WTC11 (cell line): ENCODE data around the gene DCHS2. TPM values are rescaled to one million over a fixed set of nuclear protein-coding genes. Genes with fewer than 3 reads are reported as not detected.

ENCODE experiments used
- ATAC-seq: fragments of 200-7000 bp; cut with Tn5 transposase; 2 replicates; pipeline ENCODE4 v1.10.0; 2021; ENCODE audit warnings: mild to moderate bottlenecking, moderate library complexity
- CTCF ChIA-PET: fragments of 300-600 bp; sonication (Branson Sonifier 250); formaldehyde crosslinking; loops from one replicate; lab custom pipeline; 2021; ENCODE audit warnings: antibody characterized with exemption; lab: Charles Lee
- POLR2A ChIA-PET: fragments of 350-600 bp; sonication (Branson Sonifier 250); formaldehyde crosslinking; loops from one replicate; lab custom pipeline; 2021; ENCODE audit warnings: antibody characterized with exemption; lab: Charles Lee
- DNase-seq: peaks from one replicate; pipeline ENCODE4 v3.0.0; 2021; ENCODE audit warnings: low spot score
- H3K27ac Mint-ChIP-seq: 2 replicates; pipeline ENCODE4 v1.8.0; 2021; ENCODE audit warnings: mixed read lengths
- H3K27me3 Mint-ChIP-seq: 2 replicates; pipeline ENCODE4 v1.8.0; 2021; ENCODE audit warnings: low read depth, mild to moderate bottlenecking, moderate library complexity, mixed read lengths
- H3K36me3 Mint-ChIP-seq: 2 replicates; pipeline ENCODE4 v1.8.0; 2021; ENCODE audit warnings: mixed read lengths
- H3K4me1 Mint-ChIP-seq: 2 replicates; pipeline ENCODE4 v1.8.0; 2022; ENCODE audit warnings: mixed read lengths
- H3K4me3 Mint-ChIP-seq: 2 replicates; pipeline ENCODE4 v1.8.0; 2021; ENCODE audit warnings: mild to moderate bottlenecking, moderate library complexity, mixed read lengths
- H3K9me3 Mint-ChIP-seq: 2 replicates; pipeline ENCODE4 v1.8.0; 2021; ENCODE audit warnings: mixed read lengths
- AR ChIP-seq: fragments of 250-450 bp; sonication (Bioruptor Pico); IDR thresholded peaks from 2 replicates; pipeline ENCODE4 v1.9.0; 2021; ENCODE audit warnings: mild to moderate bottlenecking
- ATF1 ChIP-seq: sonication (generic); formaldehyde crosslinking; IDR thresholded peaks from 2 replicates; pipeline ENCODE4 v1.8.1; 2023; ENCODE audit warnings: mild to moderate bottlenecking, moderate library complexity, missing genetic modification reagents
- ATF3 ChIP-seq: sonication (generic); formaldehyde crosslinking; conservative IDR thresholded peaks from 2 replicates; pipeline ENCODE4 v1.8.1; 2022; ENCODE audit warnings: mild to moderate bottlenecking, missing genetic modification reagents
- ATF6 ChIP-seq: sonication (generic); formaldehyde crosslinking; IDR thresholded peaks from 2 replicates; pipeline ENCODE4 v1.8.1; 2023; ENCODE audit warnings: mild to moderate bottlenecking, missing genetic modification reagents
- CREM ChIP-seq: sonication (generic); formaldehyde crosslinking; IDR thresholded peaks from 2 replicates; pipeline ENCODE4 v1.8.1; 2022; ENCODE audit warnings: mild to moderate bottlenecking, missing genetic modification reagents, moderate library complexity
- E2F5 ChIP-seq: sonication (generic); formaldehyde crosslinking; IDR thresholded peaks from 2 replicates; pipeline ENCODE4 v1.8.1; 2022; ENCODE audit warnings: mild to moderate bottlenecking, moderate library complexity, missing genetic modification reagents
- FOXJ3 ChIP-seq: sonication (generic); formaldehyde crosslinking; IDR thresholded peaks from 2 replicates; pipeline ENCODE4 v1.9.0; 2021; ENCODE audit warnings: missing genetic modification reagents, mild to moderate bottlenecking, borderline replicate concordance
- FOXP1 ChIP-seq: sonication (generic); formaldehyde crosslinking; IDR thresholded peaks from 2 replicates; pipeline ENCODE4 v1.8.0; 2022; ENCODE audit warnings: missing genetic modification reagents, mild to moderate bottlenecking, moderate library complexity, borderline replicate concordance
- FOXP4 ChIP-seq: sonication (generic); formaldehyde crosslinking; IDR thresholded peaks from 2 replicates; pipeline ENCODE4 v1.8.0; 2022; ENCODE audit warnings: mild to moderate bottlenecking, missing genetic modification reagents
- GABPB1 ChIP-seq: sonication (generic); formaldehyde crosslinking; IDR thresholded peaks from 2 replicates; pipeline ENCODE4 v1.8.1; 2023; ENCODE audit warnings: mild to moderate bottlenecking, missing genetic modification reagents
- GTF2I ChIP-seq: fragments of 250-450 bp; sonication (Bioruptor Pico); conservative IDR thresholded peaks from 2 replicates; pipeline ENCODE4 v1.4.0; 2021; ENCODE audit warnings: mild to moderate bottlenecking
- HMGA2 ChIP-seq: fragments of 250-450 bp; sonication (Bioruptor Pico); IDR thresholded peaks from 2 replicates; pipeline ENCODE4 v1.4.0; 2021; ENCODE audit warnings: mild to moderate bottlenecking, moderate library complexity
- NFE2L1 ChIP-seq: sonication (generic); formaldehyde crosslinking; IDR thresholded peaks from 2 replicates; pipeline ENCODE4 v1.8.1; 2023; ENCODE audit warnings: missing genetic modification reagents
- NR1H2 ChIP-seq: sonication (generic); formaldehyde crosslinking; IDR thresholded peaks from 2 replicates; pipeline ENCODE4 v1.9.0; 2021; ENCODE audit warnings: mild to moderate bottlenecking, moderate library complexity, missing genetic modification reagents
- PRRX2 ChIP-seq: fragments of 250-450 bp; sonication (Bioruptor Pico); IDR thresholded peaks from 2 replicates; pipeline ENCODE4 v1.8.0; 2021; ENCODE audit warnings: mild to moderate bottlenecking
- RELA ChIP-seq: sonication (generic); formaldehyde crosslinking; IDR thresholded peaks from 2 replicates; pipeline ENCODE4 v1.8.1; 2022; ENCODE audit warnings: missing genetic modification reagents, mild to moderate bottlenecking, borderline replicate concordance
- RORB ChIP-seq: fragments of 250-450 bp; sonication (Bioruptor Pico); IDR thresholded peaks from 2 replicates; pipeline ENCODE4 v1.9.0; 2021; ENCODE audit warnings: mild to moderate bottlenecking
- SMAD4 ChIP-seq: sonication (generic); formaldehyde crosslinking; IDR thresholded peaks from 2 replicates; pipeline ENCODE4 v1.8.0; 2022; ENCODE audit warnings: mild to moderate bottlenecking, missing genetic modification reagents
- TEAD4 ChIP-seq: sonication (generic); formaldehyde crosslinking; IDR thresholded peaks from 2 replicates; pipeline ENCODE4 v1.8.0; 2022; ENCODE audit warnings: mild to moderate bottlenecking, missing genetic modification reagents
- USF1 ChIP-seq: sonication (generic); formaldehyde crosslinking; IDR thresholded peaks from 2 replicates; pipeline ENCODE4 v1.8.0; 2022; ENCODE audit warnings: mild to moderate bottlenecking, missing genetic modification reagents
- ZBTB21 ChIP-seq: sonication (generic); formaldehyde crosslinking; IDR thresholded peaks from 2 replicates; pipeline ENCODE4 v1.8.1; 2023; ENCODE audit warnings: mild to moderate bottlenecking, missing genetic modification reagents, borderline replicate concordance
- ZNF121 ChIP-seq: sonication (generic); formaldehyde crosslinking; IDR thresholded peaks from 2 replicates; pipeline ENCODE4 v1.8.0; 2023; ENCODE audit warnings: missing genetic modification reagents
- ZNF396 ChIP-seq: fragments of 250-450 bp; sonication (Bioruptor Pico); IDR thresholded peaks from 2 replicates; pipeline ENCODE4 v1.8.0; 2021; ENCODE audit warnings: mild to moderate bottlenecking, moderate library complexity, borderline replicate concordance
- ZNF423 ChIP-seq: fragments of 250-450 bp; sonication (Bioruptor Pico); IDR thresholded peaks from 2 replicates; pipeline ENCODE4 v2.1.2; 2022; ENCODE audit warnings: mild to moderate bottlenecking, moderate library complexity
- ZNF425 ChIP-seq: fragments of 250-450 bp; sonication (Bioruptor Pico); conservative IDR thresholded peaks from 2 replicates; pipeline ENCODE4 v1.9.0; 2021; ENCODE audit warnings: mild to moderate bottlenecking
- ZSCAN18 ChIP-seq: fragments of 250-450 bp; sonication (Bioruptor Pico); IDR thresholded peaks from 2 replicates; pipeline ENCODE4 v2.1.2; 2022; ENCODE audit warnings: mild to moderate bottlenecking, moderate library complexity
- total RNA-seq: library from RNA; stranded (reverse); gene quantifications from 3 replicates; pipeline ENCODE4 v1.2.3, GENCODE V29; 2021

The DCHS2 gene
- total RNA-seq, 1 experiment from 2014 or later: 1.3 TPM

- Mint-ChIP-seq H3K36me3 (peaks cover 3% of the 10 kb centered on the region), H3K27ac (no peak overlapping the region), H3K27me3 (no peaks in the 10 kb centered on the region), H3K4me3 (no peak overlapping the region), H3K4me1 (peaks cover 8% of the 10 kb centered on the region)
- CTCF ChIA-PET: no interaction called here
- ATAC-seq (no peak), DNase-seq (no peak)
- TF ChIP-seq AR (CRISPR knock-in tag): no peak
- no peak for TF ChIP-seq USF1 (CRISPR knock-in tag)
- no peak for TF ChIP-seq ZNF423 (CRISPR knock-in tag)
- TF ChIP-seq FOXJ3 (CRISPR knock-in tag): no peak
- TF ChIP-seq HMGA2 (CRISPR knock-in tag): no peak
- TF ChIP-seq RELA: no peak
- TF ChIP-seq E2F5 (CRISPR knock-in tag): no peak
- TF ChIP-seq ZBTB21 (CRISPR knock-in tag): no peak
- TF ChIP-seq ZNF396 (CRISPR knock-in tag): no peak
- no peak for TF ChIP-seq ATF1 (CRISPR knock-in tag)
- TF ChIP-seq NFE2L1 (CRISPR knock-in tag): no peak
- TF ChIP-seq PRRX2 (CRISPR knock-in tag): no peak
- no peak for TF ChIP-seq FOXP1 (CRISPR knock-in tag)
- no peak for TF ChIP-seq ZSCAN18
- no peak for TF ChIP-seq FOXP4 (CRISPR knock-in tag)
- TF ChIP-seq TEAD4: no peak
- TF ChIP-seq CREM (CRISPR knock-in tag): no peak
- TF ChIP-seq, all 79 proteins: peak for 0
- POLR2A ChIA-PET: no interaction called here
- H3K9me3 Mint-ChIP-seq: peaks cover 23% of the 10 kb centered on the region
Observed at GRCh38 chr4:154308207-154308606, 183.4 kb downstream of the DCHS2 start.

GRCh38 chr4:154307451-154307850, 184.1 kb downstream of the DCHS2 start:
- Mint-ChIP-seq H3K4me3 (no peak overlapping the region), H3K27me3 (no peaks in the 10 kb centered on the region), H3K4me1 (peaks cover under 1% of the 10 kb centered on the region; the same call in 1 of the 2 replicates), H3K27ac (no peak overlapping the region), H3K36me3 (peaks cover 3% of the 10 kb centered on the region), H3K9me3 (peaks cover 23% of the 10 kb centered on the region)
- ATAC-seq (no peak), DNase-seq (no peak)
- ChIA-PET POLR2A (no interaction called here), CTCF (no interaction called here)
- no peak for TF ChIP-seq SMAD4
- no peak for TF ChIP-seq ATF1 (CRISPR knock-in tag)
- TF ChIP-seq GTF2I: no peak
- no peak for TF ChIP-seq GABPB1 (CRISPR knock-in tag)
- no peak for TF ChIP-seq ATF3 (CRISPR knock-in tag)
- TF ChIP-seq RORB: no peak
- no peak for TF ChIP-seq NR1H2 (CRISPR knock-in tag)
- no peak for TF ChIP-seq ZNF121
- TF ChIP-seq ZNF425: no peak
- no peak for TF ChIP-seq ATF6 (CRISPR knock-in tag)
